ENCODE measurements around the gene ABCA13. TPM values are rescaled to one million over a fixed set of nuclear protein-coding genes. Genes with fewer than 3 reads are reported as not detected.

Gene ABCA13
- total RNA-seq, 1 experiment from 2014 or later = not detected

GRCh38 chr7:48255046-48255445 is 83.8 kb downstream of the ABCA13 start:
- Histone ChIP-seq H4K20me1 (ENCODE audit: insufficient read depth) (no peaks in the 10 kb centered on the region), H3K4me1 (ENCODE audit: control insufficient read depth in 1 of 2, insufficient read depth in 2 of 2, low read length in 2 of 2) (no peaks in the 10 kb centered on the region), H3K4me2 (ENCODE audit: low read length) (no peak overlapping the region), H3K4me3 (replicated peaks in 1 of 2; ENCODE audit: low read depth in 1 of 2, low read length in 2 of 2) (no peak overlapping the region), H3K9me2 (ENCODE audit: insufficient read depth) (no peaks in the 10 kb centered on the region), H3K79me2 (ENCODE audit: insufficient read depth, low read length) (no peaks in the 10 kb centered on the region), H3K27me3 (ENCODE audit: insufficient read depth, low read length) (peaks cover 14% of the 10 kb centered on the region; the same call in 1 of the 2 replicates), H3K9me3 (ENCODE audit: control insufficient read depth in 1 of 2, insufficient read depth in 1 of 2, low read depth in 1 of 2, low read length in 2 of 2) (no peaks in the 10 kb centered on the region), H3K9ac (ENCODE audit: low read length) (no peak overlapping the region), H3K27ac (ENCODE audit: low read depth, low read length) (no peak overlapping the region), H3K36me3 (ENCODE audit: control insufficient read depth in 1 of 2, insufficient read depth in 2 of 2, low read length in 2 of 2) (no peaks in the 10 kb centered on the region), H2AFZ (ENCODE audit: low read depth, low read length, poor library complexity, severe bottlenecking) (no peak overlapping the region)
- DNase-seq (ENCODE audit: low read depth, low spot score) = no peak
- RAD21 ChIA-PET (ENCODE audit: low non-redundant PET in 1 of 2, low total read pairs in 2 of 2, uncharacterized antibody in 2 of 2, unreplicated experiment in 2 of 2) = no interaction called here
- ATAC-seq = no peak
- intact Hi-C loops (cut with micrococcal nuclease) = no loop called here
- CTCF ChIA-PET = no interaction called here
- POLR2A ChIA-PET = no interaction called here
- no peak for TF ChIP-seq MAX (IDR thresholded peaks at IDR 0.05)
- no peak for TF ChIP-seq FOSL1 (IDR thresholded peaks at IDR 0.05; ENCODE audit: low read depth)
- TF ChIP-seq SRF (IDR thresholded peaks at IDR 0.05; ENCODE audit: low read depth) = no peak
- TF ChIP-seq ZFX (IDR thresholded peaks at IDR 0.05) = no peak
- TF ChIP-seq REST (IDR thresholded peaks at IDR 0.05; ENCODE audit: low read depth) = no peak
- TF ChIP-seq EZH2 (IDR thresholded peaks at IDR 0.05) = no peak
- no peak for TF ChIP-seq ATF3 (IDR thresholded peaks at IDR 0.05)
- TF ChIP-seq JUND (IDR thresholded peaks at IDR 0.05) = no peak
- no TSS peak for BruUV-seq (replicated peaks)
